ENCODE data around the gene C16orf87.

DNA sequence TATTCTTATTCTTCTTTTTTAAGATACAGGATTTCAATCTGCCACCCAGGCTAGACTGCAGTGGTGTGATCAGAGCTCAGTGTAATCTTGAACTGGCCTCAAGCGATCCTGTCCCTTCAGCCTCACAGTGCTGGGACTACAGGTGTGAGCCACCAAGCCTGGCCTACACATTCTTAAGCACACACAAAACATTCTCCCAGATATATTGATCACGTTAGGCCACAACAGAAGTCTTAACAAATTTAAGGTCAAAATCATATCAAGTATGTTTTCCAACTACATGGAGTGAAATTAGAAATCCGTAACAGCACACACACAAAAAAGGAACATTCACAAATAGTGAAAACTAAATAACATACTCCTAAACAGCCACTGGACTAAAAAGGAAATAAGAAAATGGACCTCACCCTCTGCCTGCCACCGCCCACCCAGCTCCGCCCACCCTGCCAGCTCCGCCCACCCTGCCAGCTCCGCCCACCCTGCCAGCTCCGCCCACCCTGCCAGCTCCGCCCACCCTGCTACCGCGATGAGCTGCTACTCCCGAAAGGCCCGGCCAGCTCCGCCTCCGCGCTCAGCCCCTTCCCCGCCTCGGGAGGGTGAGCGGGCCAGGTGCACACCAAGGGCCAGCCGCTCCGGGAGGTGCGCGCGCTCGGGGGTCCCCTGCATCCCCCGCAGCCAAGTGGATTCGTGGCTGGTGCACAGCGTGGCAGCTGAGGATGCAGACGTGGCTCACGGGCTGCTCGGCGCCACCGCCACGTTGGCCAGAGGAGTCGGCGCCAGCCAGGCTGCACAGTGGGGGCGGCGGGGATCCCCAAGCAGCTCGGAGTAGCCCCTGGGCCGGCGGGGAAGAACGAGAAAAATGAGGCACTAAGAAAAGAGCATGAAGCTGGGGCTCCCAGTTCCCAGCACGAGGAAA lies 41.2 kb downstream of the C16orf87 start:
- TF ChIP-seq FOXJ3 (CRISPR knock-in tag; IDR thresholded peaks at IDR 0.05; ENCODE audit: borderline replicate concordance) = no peak
- no peak for TF ChIP-seq ZSCAN18 (CRISPR knock-in tag; IDR thresholded peaks at IDR 0.05)
- no peak for TF ChIP-seq CREM (CRISPR knock-in tag; IDR thresholded peaks at IDR 0.05)
- peak; percentile 74 for TF ChIP-seq GABPB1 (CRISPR knock-in tag; IDR thresholded peaks at IDR 0.05)
- no peak for TF ChIP-seq ZNF263 (CRISPR knock-in tag; IDR thresholded peaks at IDR 0.05; ENCODE audit: low read depth)
- no peak for TF ChIP-seq CTCF (IDR thresholded peaks at IDR 0.05)
- peak; percentile 79 for TF ChIP-seq MAX (CRISPR knock-in tag; IDR thresholded peaks at IDR 0.05)
- TF ChIP-seq ATF3 (CRISPR knock-in tag; conservative IDR thresholded peaks at IDR 0.05) = no peak
